Breast epithelium (tissue), 3 donors: ENCODE results near the gene IRF2BP2.

Experiments used
- CTCF ChIP-seq, 3 donors: fragments of 450-650 bp; IDR thresholded peaks; one replicate each; pipeline ENCODE4 v1.5.1; 2016 to 2017; ENCODE audit warnings: antibody characterized with exemption in 3 of 3, mild to moderate bottlenecking in 3 of 3, moderate library complexity in 3 of 3
- POLR2A ChIP-seq: fragments of 450-650 bp; IDR thresholded peaks from one replicate; pipeline ENCODE4 v1.6.1; 2016; ENCODE audit warnings: antibody characterized with exemption, mild to moderate bottlenecking, moderate library complexity

GRCh38 chr1:234642428-234642827, 32.5 kb upstream of the IRF2BP2 start:
- TF ChIP-seq CTCF (IDR thresholded peaks at IDR 0.05), result no peak
- no peak for TF ChIP-seq POLR2A
